ENCODE data around the gene CAPN5.

- TF ChIP-seq CTCF (IDR thresholded peaks at IDR 0.05) (no peak), POLR2A (IDR thresholded peaks at IDR 0.05) (no peak)
These were observed 39.5 kb upstream of the CAPN5 start for GRCh38 chr11:77027275-77027674.
